Psoas muscle (tissue), 8 donors: ENCODE results near the gene C6orf163. TPM values are rescaled to one million over a fixed set of nuclear protein-coding genes. Genes with fewer than 3 reads are reported as not detected.

Experiments used
- ATAC-seq, 4 donors: fragments of 200-7000 bp; cut with Tn5 transposase; one replicate each; pipeline ENCODE4 v1.9.1; 2020; ENCODE audit warnings: moderate library complexity in 3 of 4, mild to moderate bottlenecking in 2 of 4
- DNase-seq, 2 donors: peaks; one replicate each; pipeline ENCODE4 v3.0.0-alpha.2; 2020
- H3K27ac ChIP-seq: fragments of 200-600 bp; one replicate; pipeline ENCODE4 v1.8.0; 2022
- H3K27me3 ChIP-seq, 3 donors: fragments of 200-600 bp in 1 of 3; one replicate each; pipeline versions ENCODE4 v1.6.1 to v1.8.0; 2013 to 2022; ENCODE audit warnings: low read length in 2 of 3, mild to moderate bottlenecking in 2 of 3, moderate library complexity in 1 of 3; ENCODE audit not compliant: insufficient read depth in 3 of 3
- H3K36me3 ChIP-seq, 2 donors: fragments of 200-600 bp in 1 of 2; one replicate each; pipeline versions ENCODE4 v1.6.1 to v1.8.0; 2013 to 2022; ENCODE audit warnings: low read depth in 1 of 2, mild to moderate bottlenecking in 1 of 2, moderate library complexity in 1 of 2; ENCODE audit not compliant: insufficient read depth in 1 of 2
- H3K4me1 ChIP-seq: fragments of 200-600 bp; one replicate; pipeline ENCODE4 v1.8.0; 2022
- H3K4me3 ChIP-seq: fragments of 200-600 bp; one replicate; pipeline ENCODE4 v1.8.0; 2022; ENCODE audit warnings: mild to moderate bottlenecking
- H3K9me3 ChIP-seq: fragments of 200-600 bp; one replicate; pipeline ENCODE4 v1.8.0; 2022
- WGBS, 3 donors: extraction: QIAGEN DNeasy Blood & Tissue Kit; methylation state at CpG; one replicate each; pipeline versions ENCODE4 v1.1.6 to v1.1.7; 2013; 5-methylcytosine and 5-hydroxymethylcytosine counted together
- intact Hi-C, 2 donors: fragments of 100-400 bp; cut with DNase I; formaldehyde crosslinking; loops; one replicate each; pipeline versions ENCODE4 v1.11.0 to v1.14.2; 2022
- polyA plus RNA-seq, 3 donors: library from polyadenylated mRNA; stranded (reverse); fragments of 200-250 nt; gene quantifications; one replicate each; pipeline ENCODE4 v1.2.3, GENCODE V29; 2013
- total RNA-seq, 4 donors: library from RNA; stranded (reverse); fragmentation: NEBNext Ultra II Directional in 2 of 4; extraction: Animal tissue kit (Norgen Biotek cat#: 25700) in 2 of 4; gene quantifications; one replicate each; pipeline versions ENCODE4 v1.2.1 to v1.2.4, GENCODE V29; 2021 to 2023
- TF ChIP-seq, protein P1 (sequence below): fragments of 200-600 bp; IDR thresholded peaks from one replicate; pipeline ENCODE4 v1.8.0; 2022; ENCODE audit warnings: antibody characterized with exemption
- donor health status: healthy with polysubstance abuse.
- donor health status: DM: no; HTN: no; CAD: no; lungs with moderate emphysema.
- donor health status: Bipolar disorder and iron deficiency.
- donor health status: healthy.
- donor health status: DM: yes; HTN: yes; CAD: no.
- donor health status: DM: no; HTN: no; CAD: no.
- donor health status: DM: no; HTN: no; CAD: no.
- donor health status: DM: yes; HTN: yes; CAD: no.

Gene C6orf163
- total and polyA plus RNA-seq, 7 donors: 0.22 to 1.4 (median 0.41) TPM

- DNase-seq (no peak), ATAC-seq (no peak)
- TF ChIP-seq, protein P1, sequence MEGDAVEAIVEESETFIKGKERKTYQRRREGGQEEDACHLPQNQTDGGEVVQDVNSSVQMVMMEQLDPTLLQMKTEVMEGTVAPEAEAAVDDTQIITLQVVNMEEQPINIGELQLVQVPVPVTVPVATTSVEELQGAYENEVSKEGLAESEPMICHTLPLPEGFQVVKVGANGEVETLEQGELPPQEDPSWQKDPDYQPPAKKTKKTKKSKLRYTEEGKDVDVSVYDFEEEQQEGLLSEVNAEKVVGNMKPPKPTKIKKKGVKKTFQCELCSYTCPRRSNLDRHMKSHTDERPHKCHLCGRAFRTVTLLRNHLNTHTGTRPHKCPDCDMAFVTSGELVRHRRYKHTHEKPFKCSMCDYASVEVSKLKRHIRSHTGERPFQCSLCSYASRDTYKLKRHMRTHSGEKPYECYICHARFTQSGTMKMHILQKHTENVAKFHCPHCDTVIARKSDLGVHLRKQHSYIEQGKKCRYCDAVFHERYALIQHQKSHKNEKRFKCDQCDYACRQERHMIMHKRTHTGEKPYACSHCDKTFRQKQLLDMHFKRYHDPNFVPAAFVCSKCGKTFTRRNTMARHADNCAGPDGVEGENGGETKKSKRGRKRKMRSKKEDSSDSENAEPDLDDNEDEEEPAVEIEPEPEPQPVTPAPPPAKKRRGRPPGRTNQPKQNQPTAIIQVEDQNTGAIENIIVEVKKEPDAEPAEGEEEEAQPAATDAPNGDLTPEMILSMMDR: no peak
- no peak overlapping the region for H3K4me3 ChIP-seq
- intact Hi-C loops: no loop called here
- no peaks in the 10 kb centered on the region for H3K4me1 ChIP-seq
- no peaks in the 10 kb centered on the region for H3K27me3 ChIP-seq
- no peaks in the 10 kb centered on the region for H3K9me3 ChIP-seq
- WGBS, 3 donors: 87 to 95% (median 92%) methylated on average over 2 of the region's 2 CpGs
- H3K27ac ChIP-seq: no peak overlapping the region
- peaks cover 0 to 9% of the 10 kb centered on the region in 2 donors for H3K36me3 ChIP-seq
These were observed 3.5 kb upstream of the C6orf163 start for GRCh38 chr6:87341158-87341557.

DNA sequence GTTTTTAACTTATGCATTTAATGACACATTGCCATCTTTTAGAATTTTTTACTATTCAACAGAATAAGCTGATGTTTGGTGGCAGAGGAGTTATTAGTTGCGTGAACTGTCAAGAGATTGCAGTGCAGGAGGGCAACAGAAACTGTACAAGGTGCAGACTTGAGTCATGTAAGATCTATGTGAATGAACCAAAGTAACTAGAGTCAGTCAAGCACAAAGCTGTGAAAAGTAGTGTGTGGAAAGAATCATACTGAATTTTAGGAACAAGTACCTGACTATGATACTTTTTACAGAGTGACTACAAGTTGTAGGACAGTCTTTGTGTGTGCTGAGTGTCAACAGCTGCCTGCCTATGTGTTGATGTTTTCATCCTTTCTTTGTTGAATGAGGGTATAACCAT, 2.7 kb upstream of the C6orf163 start:
- Histone ChIP-seq H3K27me3 (no peaks in the 10 kb centered on the region), H3K36me3 (peaks cover 0 to 9% of the 10 kb centered on the region in 2 donors), H3K27ac (no peak overlapping the region), H3K4me3 (no peak overlapping the region), H3K4me1 (no peaks in the 10 kb centered on the region), H3K9me3 (no peaks in the 10 kb centered on the region)
- 97 to 98% (median 97%) methylated on average over 1 of the region's 1 CpG for WGBS, 3 donors
- intact Hi-C loops: no loop called here
- TF ChIP-seq, protein P1: no peak
- ATAC-seq (no peak), DNase-seq (no peak)

- Histone ChIP-seq H3K27me3 (no peaks in the 10 kb centered on the region), H3K9me3 (no peaks in the 10 kb centered on the region), H3K27ac (no peak overlapping the region), H3K36me3 (peaks cover 0 to 9% of the 10 kb centered on the region in 2 donors), H3K4me3 (no peak overlapping the region), H3K4me1 (no peaks in the 10 kb centered on the region)
- TF ChIP-seq, protein P1: no peak
- DNase-seq (no peak), ATAC-seq (no peak)
- intact Hi-C loops: no loop called here
These were observed 1.8 kb upstream of the C6orf163 start for GRCh38 chr6:87342829-87343228.

- no peaks in the 10 kb centered on the region for H3K4me1 ChIP-seq
- WGBS, 3 donors: 89 to 92% (median 91%) methylated on average over 3 of the region's 3 CpGs
- no peak for DNase-seq
- H3K9me3 ChIP-seq: no peaks in the 10 kb centered on the region
- no peaks in the 10 kb centered on the region for H3K27me3 ChIP-seq
- no peak overlapping the region for H3K27ac ChIP-seq
- no peak for ATAC-seq
- H3K4me3 ChIP-seq: no peak overlapping the region
- peaks cover 0 to 9% of the 10 kb centered on the region in 2 donors for H3K36me3 ChIP-seq
- TF ChIP-seq, protein P1: no peak
- intact Hi-C loops: no loop called here
These were observed 2.1 kb downstream of the C6orf163 start for GRCh38 chr6:87346700-87347099.

DNA sequence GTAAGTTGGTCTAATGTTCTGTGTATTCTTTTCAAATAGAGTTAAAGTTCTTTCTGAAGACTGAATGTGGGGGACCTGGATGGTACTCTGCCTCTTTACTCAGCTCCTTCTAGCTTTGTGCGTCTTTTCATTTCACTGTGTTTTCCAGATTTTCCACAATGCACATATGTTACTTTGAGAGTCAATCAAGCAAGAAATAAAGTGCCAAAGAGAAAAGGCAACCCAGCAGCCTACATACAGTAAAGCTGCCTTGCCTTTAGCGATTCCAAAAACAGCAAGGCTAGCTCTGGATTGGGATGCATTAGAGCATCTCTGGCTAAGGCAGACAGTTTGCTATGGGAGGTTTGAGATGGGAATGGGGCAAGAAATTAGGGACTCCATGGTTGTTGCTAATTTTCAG, 5.3 kb downstream of the C6orf163 start:
- Histone ChIP-seq H3K36me3 (peaks cover 0 to 3% of the 10 kb centered on the region in 2 donors), H3K27me3 (no peaks in the 10 kb centered on the region), H3K9me3 (no peaks in the 10 kb centered on the region), H3K4me3 (no peak overlapping the region), H3K27ac (no peak overlapping the region), H3K4me1 (no peaks in the 10 kb centered on the region)
- no peak for ATAC-seq
- intact Hi-C loops: no loop called here
- no peak for DNase-seq
- TF ChIP-seq, protein P1: no peak
- WGBS, 3 donors: 96 to 97% (median 96%) methylated on average over 2 of the region's 2 CpGs
